Panc1 (cell line): Measurements from ENCODE around the gene CRYBG3. TPM values are rescaled to one million over a fixed set of nuclear protein-coding genes. Genes with fewer than 3 reads are reported as not detected.

Experiments
- ATAC-seq: fragments of 200-7000 bp; cut with Tn5 transposase; 2 replicates; pipeline ENCODE4 v1.9.1; 2020; ENCODE audit warnings: mild to moderate bottlenecking, moderate library complexity
- BruUV-seq: library from RNA; stranded (reverse); fragments of 400-500 nt; replicated peaks from 2 replicates; lab custom pipeline; 2021; lab: Mats Ljungman, UMichigan
- CTCF ChIA-PET: fragments of 300-600 bp; sonication (Branson Sonifier 250); formaldehyde crosslinking; loops from one replicate; lab custom pipeline; 2022; ENCODE audit warnings: antibody characterized with exemption; lab: Charles Lee
- POLR2A ChIA-PET: fragments of 300-600 bp; sonication (Branson Sonifier 250); formaldehyde crosslinking; loops from one replicate; lab custom pipeline; 2022; ENCODE audit warnings: antibody characterized with exemption; lab: Charles Lee
- DNase-seq: peaks from one replicate; pipeline ENCODE4 v3.0.0-alpha.2; 2010; ENCODE audit warnings: low read depth, low spot score
- H3K27ac ChIP-seq: 2 replicates; pipeline ENCODE4 v1.5.1; 2011; ENCODE audit warnings: mild to moderate bottlenecking, low read length, inconsistent platforms
- H3K27me3 ChIP-seq: fragments of 200-500 bp; sonication (Bioruptor generic); 2 replicates; pipeline ENCODE4 v1.6.0; 2014; ENCODE audit warnings: low read length, inconsistent platforms; ENCODE audit not compliant: control insufficient read depth, insufficient read depth
- H3K36me3 ChIP-seq: fragments of 200-500 bp; sonication (Bioruptor generic); 2 replicates; pipeline ENCODE4 v1.5.1; 2014; ENCODE audit warnings: inconsistent platforms, mild to moderate bottlenecking, low read length, moderate library complexity; ENCODE audit not compliant: control insufficient read depth, insufficient read depth
- H3K4me1 ChIP-seq: 2 replicates; pipeline ENCODE4 v1.5.1; 2011; ENCODE audit warnings: inconsistent platforms, mild to moderate bottlenecking, low read length, moderate library complexity; ENCODE audit not compliant: control insufficient read depth, insufficient read depth
- H3K4me3 ChIP-seq, 2 experiments: 2 replicates each; pipeline ENCODE4 v1.5.1; 2011 to 2012; ENCODE audit warnings: low read depth in 2 of 2, low read length in 2 of 2, mild to moderate bottlenecking in 2 of 2, inconsistent platforms in 1 of 2, moderate library complexity in 1 of 2
- H3K9me3 ChIP-seq: fragments of 200-500 bp; sonication (Bioruptor generic); 2 replicates; pipeline ENCODE4 v1.5.1; 2014; ENCODE audit warnings: low read depth, mild to moderate bottlenecking, inconsistent platforms, low read length, moderate library complexity; ENCODE audit not compliant: control insufficient read depth, insufficient read depth
- CTCF ChIP-seq: fragments of 450-650 bp; IDR thresholded peaks from 2 replicates; pipeline ENCODE4 v1.5.1; 2017; ENCODE audit warnings: mild to moderate bottlenecking
- POLR2AphosphoS5 ChIP-seq: IDR thresholded peaks from 2 replicates; pipeline ENCODE4 v1.6.1; 2012; ENCODE audit warnings: mild to moderate bottlenecking, low read depth, low read length, moderate library complexity
- SIN3A ChIP-seq: IDR thresholded peaks from 2 replicates; pipeline ENCODE4 v1.6.1; 2012; ENCODE audit warnings: low read depth, mild to moderate bottlenecking, low read length, moderate library complexity, borderline replicate concordance; ENCODE audit not compliant: insufficient read depth
- TCF7L2 ChIP-seq: IDR thresholded peaks from 2 replicates; pipeline ENCODE4 v1.6.1; 2011; ENCODE audit warnings: mild to moderate bottlenecking, low read depth, low read length, inconsistent platforms
- in situ Hi-C: cut with HindIII; loops from 2 replicates; pipeline ENCODE4 v1.10.0; 2016; ENCODE audit warnings: low sequenced_read_pairs, low pct_unique_long_range_greater_than_20kb
- intact Hi-C: fragments of 100-400 bp; cut with micrococcal nuclease; formaldehyde crosslinking; loops from one replicate; pipeline ENCODE4 v1.10.0; 2022; ENCODE audit not compliant: unreplicated experiment
- total RNA-seq: library from RNA; stranded (reverse); gene quantifications from one replicate; pipeline ENCODE4 v1.2.1, GENCODE V29; 2021; ENCODE audit not compliant: unreplicated experiment
- TF ChIP-seq, protein P1 (sequence below), 2 experiments: IDR thresholded peaks; 2 replicates each; pipeline ENCODE4 v1.6.1; 2011 to 2012; ENCODE audit warnings: low read depth in 2 of 2, control low read depth in 1 of 2, low read length in 1 of 2, mild to moderate bottlenecking in 1 of 2, moderate library complexity in 1 of 2; ENCODE audit not compliant: insufficient read depth in 1 of 2

CRYBG3 gene
- total RNA-seq, 1 experiment from 2014 or later, result 24.6 TPM

GRCh38 chr3:97970956-97971620 is 149.3 kb downstream of the CRYBG3 start:
- H3K27me3 ChIP-seq, result no peaks in the 10 kb centered on the region
- in situ Hi-C loops, result no loop called here
- no peaks in the 10 kb centered on the region for H3K9me3 ChIP-seq
- H3K4me1 ChIP-seq, result peaks cover 20% of the 10 kb centered on the region
- peak overlapping the region; percentile 84 for H3K27ac ChIP-seq
- TF ChIP-seq SIN3A (no peak), POLR2AphosphoS5 (no peak), CTCF (no peak), TCF7L2 (no peak)
- TF ChIP-seq, protein P1, sequence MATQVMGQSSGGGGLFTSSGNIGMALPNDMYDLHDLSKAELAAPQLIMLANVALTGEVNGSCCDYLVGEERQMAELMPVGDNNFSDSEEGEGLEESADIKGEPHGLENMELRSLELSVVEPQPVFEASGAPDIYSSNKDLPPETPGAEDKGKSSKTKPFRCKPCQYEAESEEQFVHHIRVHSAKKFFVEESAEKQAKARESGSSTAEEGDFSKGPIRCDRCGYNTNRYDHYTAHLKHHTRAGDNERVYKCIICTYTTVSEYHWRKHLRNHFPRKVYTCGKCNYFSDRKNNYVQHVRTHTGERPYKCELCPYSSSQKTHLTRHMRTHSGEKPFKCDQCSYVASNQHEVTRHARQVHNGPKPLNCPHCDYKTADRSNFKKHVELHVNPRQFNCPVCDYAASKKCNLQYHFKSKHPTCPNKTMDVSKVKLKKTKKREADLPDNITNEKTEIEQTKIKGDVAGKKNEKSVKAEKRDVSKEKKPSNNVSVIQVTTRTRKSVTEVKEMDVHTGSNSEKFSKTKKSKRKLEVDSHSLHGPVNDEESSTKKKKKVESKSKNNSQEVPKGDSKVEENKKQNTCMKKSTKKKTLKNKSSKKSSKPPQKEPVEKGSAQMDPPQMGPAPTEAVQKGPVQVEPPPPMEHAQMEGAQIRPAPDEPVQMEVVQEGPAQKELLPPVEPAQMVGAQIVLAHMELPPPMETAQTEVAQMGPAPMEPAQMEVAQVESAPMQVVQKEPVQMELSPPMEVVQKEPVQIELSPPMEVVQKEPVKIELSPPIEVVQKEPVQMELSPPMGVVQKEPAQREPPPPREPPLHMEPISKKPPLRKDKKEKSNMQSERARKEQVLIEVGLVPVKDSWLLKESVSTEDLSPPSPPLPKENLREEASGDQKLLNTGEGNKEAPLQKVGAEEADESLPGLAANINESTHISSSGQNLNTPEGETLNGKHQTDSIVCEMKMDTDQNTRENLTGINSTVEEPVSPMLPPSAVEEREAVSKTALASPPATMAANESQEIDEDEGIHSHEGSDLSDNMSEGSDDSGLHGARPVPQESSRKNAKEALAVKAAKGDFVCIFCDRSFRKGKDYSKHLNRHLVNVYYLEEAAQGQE (IDR thresholded peaks at IDR 0.05; ENCODE audit: insufficient read depth in 1 of 2, low read depth in 2 of 2, low read length in 1 of 2), result no peak
- no peak for ATAC-seq
- no peaks in the 10 kb centered on the region; the same call in 1 of the 2 replicates for H3K36me3 ChIP-seq
- intact Hi-C loops, result loop anchor here (5.0 kb wide), 1 partner anchor 51 kb away; no protein-coding TSS in a partner anchor
- ChIA-PET POLR2A (no interaction called here), CTCF (no interaction called here)
- peak overlapping the region; percentile 69 to 74 for H3K4me3 ChIP-seq
- no TSS peak for BruUV-seq
- DNase-seq, result no peak

DNA sequence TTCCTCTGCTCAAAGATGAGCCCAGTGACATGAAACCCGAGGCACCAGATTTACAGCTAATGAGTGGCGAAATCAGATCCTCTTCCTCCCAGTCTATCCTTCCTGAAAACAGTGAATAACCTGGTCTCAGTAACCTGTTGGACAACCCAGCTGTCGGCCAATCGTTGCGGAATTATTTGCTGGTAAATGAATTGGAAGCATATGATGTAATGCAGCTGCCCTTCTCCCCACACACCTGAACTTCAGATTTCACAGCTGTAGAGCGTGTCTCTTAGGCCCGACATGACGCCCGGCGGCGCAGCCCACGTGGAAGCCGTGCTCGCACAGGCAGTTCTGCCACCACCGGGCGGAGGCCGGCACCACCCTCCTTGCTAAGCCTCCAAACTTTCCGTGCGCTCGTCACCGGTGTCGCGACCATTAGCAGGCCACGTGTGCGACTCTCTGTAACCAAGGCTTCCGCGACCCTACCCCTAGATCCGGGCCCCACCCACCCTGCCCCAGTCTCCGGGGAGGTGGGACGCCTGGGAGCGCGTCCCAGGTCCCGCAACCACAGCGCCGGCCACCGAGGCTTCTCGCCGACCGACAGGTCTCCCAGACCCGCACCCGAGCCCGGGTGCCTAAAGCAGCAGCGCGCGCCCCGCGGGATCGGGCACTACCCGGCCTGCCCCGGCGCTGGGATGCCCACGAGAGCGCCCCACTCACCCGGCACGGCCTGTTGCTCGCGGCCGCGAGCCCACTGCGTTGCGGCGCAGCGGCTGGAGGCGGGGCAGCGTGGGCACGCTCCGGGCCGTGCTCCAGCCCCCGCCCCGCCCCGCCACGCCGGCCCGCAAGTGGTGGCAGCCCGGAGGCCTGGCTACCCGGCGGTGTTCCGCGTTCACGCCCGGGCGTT is 150.1 kb downstream of the CRYBG3 start, which contains the start of gene RIOX2:
Gene RIOX2 (minus strand): TSS at position 753 of the 889 bp plus-strand sequence. CDS start 4,838 bp downstream, outside the sequence.
- CTCF ChIA-PET, result no interaction called here
- TF ChIP-seq POLR2AphosphoS5 (peak; percentile 89), SIN3A (0 out of 2 replicates have a peak, but pooled peaks have one; percentile 44)
- TF ChIP-seq, protein P1 (IDR thresholded peaks at IDR 0.05; ENCODE audit: insufficient read depth in 1 of 2, low read depth in 2 of 2, low read length in 1 of 2), result no peak; a peak in 1 of 4 replicates
- Histone ChIP-seq H3K9me3 (no peaks in the 10 kb centered on the region), H3K36me3 (no peaks in the 10 kb centered on the region), H3K27me3 (no peaks in the 10 kb centered on the region), H3K27ac (peak within 1 kb of the TSS; percentile 84), H3K4me1 (peaks cover 20% of the 10 kb centered on the region), H3K4me3 (peak within 1 kb of the TSS; percentile 69 to 74)
- POLR2A ChIA-PET, result no interaction called here
- DNase-seq (peak; percentile 20), ATAC-seq (peak; percentile 100)
- intact Hi-C loops (loop anchor here (5.0 kb wide), 1 partner anchor 50 kb away; no protein-coding TSS in a partner anchor), in situ Hi-C loops (no loop called here)
- no TSS peak for BruUV-seq
